HG02610 (cell line): ENCODE results near the gene MAEA.
A peak's percentile ranks its signal among the peaks of the same experiment; 100 is the strongest.

ENCODE experiments used
- ATAC-seq: cut with Tn5 transposase; IDR thresholded peaks from one replicate; pipeline ENCODE4 v1.9.1; 2021; ENCODE audit warnings: mild to moderate bottlenecking, moderate library complexity; ENCODE audit not compliant: unreplicated experiment

The MAEA gene

GRCh38 chr4:1349359-1350168 lies 59.9 kb downstream of the MAEA start:
- no peak for ATAC-seq

DNA sequence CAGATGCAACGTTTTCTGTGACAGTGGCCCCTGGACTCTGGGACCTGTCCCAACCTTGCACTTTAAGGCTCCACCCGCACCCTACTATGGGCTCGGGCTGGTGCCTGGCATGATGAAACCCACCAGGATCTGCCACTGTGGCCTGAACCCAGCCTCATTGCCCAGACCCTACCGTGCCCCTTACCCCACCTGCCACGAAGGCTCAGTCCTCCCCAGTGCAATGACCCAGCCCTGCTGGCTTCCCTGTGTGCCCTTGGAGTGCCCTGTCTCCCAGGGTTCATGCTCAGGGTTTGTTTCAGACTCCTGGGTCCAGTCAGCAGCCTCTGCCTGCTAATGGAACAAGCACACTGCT lies 60.5 kb downstream of the MAEA start:
- no peak for ATAC-seq

- ATAC-seq = peak; percentile 24
Observed at GRCh38 chr4:1351854-1352566, 62.3 kb downstream of the MAEA start.

DNA sequence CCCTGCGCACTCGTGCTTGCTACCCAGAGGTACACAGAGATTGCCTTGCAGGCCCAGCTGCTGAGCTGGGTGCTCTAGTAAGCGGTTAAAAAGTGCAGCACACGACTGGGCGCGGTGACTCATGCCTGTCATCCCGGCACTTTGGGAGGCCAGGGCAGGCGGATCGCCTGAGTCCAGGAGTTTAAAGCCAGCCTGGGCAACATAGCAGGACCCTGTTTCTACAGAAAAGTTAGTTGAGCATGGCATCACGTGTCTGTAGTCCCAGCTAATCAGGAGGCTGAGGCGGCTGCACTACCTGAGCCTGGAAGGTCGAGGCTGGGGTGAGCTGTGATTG lies 62.8 kb downstream of the MAEA start:
- ATAC-seq = no peak

GRCh38 chr4:1353186-1354055 lies 63.7 kb downstream of the MAEA start:
- no peak for ATAC-seq

DNA sequence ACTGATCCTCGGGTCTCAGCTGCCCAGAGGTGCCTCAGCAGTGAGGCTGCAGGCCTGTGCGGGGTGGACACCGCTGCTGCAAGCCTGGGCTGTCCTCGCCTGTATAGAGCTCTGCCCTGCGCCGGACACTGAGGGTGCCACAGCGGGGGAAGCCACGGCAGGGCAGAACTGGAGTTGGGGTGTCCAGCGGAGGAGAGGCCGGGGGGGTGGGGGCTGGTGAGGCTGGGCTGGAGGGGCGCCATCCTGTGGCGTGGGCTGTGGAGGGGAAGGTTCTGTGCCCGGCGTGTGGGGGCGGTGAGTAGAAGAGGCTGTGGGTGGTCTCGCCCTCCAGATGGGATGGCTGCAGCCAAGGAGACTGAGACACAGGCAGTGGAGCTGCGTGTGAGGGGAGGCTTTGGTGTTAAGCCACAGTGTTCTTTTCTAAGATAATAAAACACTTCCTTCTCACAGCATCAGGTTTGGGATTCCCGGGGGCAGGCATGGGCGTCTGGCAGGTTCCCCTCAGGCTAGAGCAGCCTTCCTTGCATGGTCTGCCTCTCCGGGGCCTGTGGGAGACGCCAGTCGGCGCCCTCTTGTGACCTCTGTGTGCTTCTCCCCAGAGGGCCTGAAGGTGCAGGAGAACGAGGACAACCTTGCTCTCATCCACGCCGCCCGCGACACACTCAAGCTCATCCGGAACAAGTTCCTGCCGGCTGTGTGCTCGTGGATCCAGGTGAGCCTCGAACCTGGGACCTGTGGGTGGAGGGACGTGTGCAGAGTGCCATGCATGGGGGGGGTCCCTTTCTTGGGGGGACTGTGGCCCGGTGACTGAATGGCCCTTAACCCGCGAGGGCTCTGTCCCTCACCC lies 64.7 kb downstream of the MAEA start:
- ATAC-seq = no peak

GRCh38 chr4:1354983-1355275 lies 65.2 kb downstream of the MAEA start:
- no peak for ATAC-seq

GRCh38 chr4:1355378-1355777 lies 65.7 kb downstream of the MAEA start:
- no peak for ATAC-seq

- no peak for ATAC-seq
Observed at GRCh38 chr4:1356181-1356998, 66.7 kb downstream of the MAEA start.

GRCh38 chr4:1357356-1358248 lies 67.9 kb downstream of the MAEA start:
- no peak for ATAC-seq

DNA sequence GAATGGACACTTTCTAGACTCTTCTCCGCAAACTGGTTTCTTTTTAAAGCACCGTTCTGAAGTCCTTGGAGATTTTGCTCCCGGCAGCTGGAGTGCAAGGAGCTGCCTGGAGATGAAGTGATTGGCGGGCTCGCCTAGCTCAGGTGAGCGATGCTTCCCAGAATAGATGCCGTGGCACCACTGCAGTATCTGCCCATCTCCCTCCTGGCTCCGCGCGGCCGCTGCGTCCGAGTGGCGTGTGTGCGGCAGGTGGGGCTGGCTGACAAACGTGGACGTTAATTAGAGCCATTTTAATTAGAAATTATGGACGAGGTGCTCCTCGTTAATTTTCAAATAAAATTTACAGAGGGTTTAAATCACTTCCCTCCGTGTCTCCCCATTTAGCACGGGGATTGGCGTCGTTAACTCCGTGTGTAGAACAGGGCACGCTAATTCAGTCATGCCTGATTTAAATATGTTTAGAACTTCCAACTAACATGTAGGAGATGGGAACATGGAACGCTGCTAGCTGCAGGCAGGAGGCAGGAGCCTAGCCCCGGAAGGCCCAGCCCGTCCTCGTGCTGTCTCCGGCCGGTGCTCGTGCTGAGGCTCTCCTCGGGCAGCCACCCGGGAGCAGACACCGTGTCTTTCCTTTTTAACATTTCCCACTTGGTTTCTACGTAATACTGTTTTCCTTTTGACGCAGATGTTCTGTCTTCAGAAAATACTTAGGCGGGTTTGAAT lies 68.9 kb downstream of the MAEA start:
- ATAC-seq = no peak

DNA sequence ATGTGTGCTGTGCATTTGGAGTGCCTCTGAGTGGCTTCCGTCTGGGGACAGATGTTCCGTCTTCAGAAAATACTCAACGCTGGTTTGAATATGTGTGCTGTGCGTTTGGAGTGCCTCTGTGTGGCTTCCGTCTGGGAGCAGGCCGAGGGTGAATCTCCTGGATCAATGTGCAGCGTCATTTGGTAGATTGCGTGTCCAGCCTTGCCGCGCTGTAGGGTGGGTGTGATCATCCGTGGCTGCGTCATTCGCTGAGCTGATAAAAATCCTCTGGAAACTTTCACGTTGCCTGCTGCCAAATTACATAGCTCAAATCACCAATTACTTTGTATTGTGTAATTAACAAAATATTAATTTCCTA lies 69.4 kb downstream of the MAEA start:
- ATAC-seq = no peak

DNA sequence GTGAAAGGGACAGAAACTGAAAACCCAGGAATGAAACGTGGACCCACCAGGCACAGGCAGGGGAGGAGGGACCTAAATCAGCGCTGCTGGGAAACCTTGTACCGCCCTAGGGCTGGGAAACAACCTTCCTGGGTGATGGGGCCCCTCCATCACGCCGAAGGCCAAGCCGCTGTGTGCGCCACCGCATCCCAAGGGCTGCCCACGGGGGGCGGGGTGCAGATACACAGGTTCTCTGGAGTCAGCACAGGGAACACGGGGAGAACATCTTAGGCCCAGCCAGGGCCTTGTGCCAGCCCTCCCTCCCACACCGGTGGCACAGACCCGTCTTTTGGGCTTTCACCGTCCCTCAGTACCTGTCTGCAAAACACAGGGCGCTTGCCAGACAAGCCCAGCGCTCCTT lies 70.3 kb downstream of the MAEA start:
- no peak for ATAC-seq

GRCh38 chr4:1360423-1361283 lies 71.0 kb downstream of the MAEA start:
- ATAC-seq = no peak

GRCh38 chr4:1361431-1361830 lies 71.7 kb downstream of the MAEA start:
- no peak for ATAC-seq

DNA sequence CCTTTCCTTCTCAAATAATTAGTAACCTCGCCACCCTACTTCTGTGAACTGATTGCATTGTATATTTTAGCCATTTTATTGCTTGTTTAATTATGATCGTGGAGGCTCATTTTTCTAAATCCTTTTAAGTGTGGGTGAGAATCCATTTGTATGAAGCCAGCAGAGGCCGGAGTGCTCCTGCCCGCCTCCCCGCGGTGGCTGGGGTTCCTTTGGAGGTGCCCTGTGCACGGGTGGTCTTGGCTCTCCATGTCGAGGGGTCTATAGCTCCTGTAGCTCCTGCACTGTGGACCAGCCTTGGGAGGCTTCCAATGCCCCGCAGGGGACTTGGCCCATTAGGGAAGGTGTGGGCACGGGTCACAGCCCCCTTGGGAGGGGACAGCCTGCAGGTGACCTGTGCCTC lies 72.4 kb downstream of the MAEA start:
- no peak for ATAC-seq

DNA sequence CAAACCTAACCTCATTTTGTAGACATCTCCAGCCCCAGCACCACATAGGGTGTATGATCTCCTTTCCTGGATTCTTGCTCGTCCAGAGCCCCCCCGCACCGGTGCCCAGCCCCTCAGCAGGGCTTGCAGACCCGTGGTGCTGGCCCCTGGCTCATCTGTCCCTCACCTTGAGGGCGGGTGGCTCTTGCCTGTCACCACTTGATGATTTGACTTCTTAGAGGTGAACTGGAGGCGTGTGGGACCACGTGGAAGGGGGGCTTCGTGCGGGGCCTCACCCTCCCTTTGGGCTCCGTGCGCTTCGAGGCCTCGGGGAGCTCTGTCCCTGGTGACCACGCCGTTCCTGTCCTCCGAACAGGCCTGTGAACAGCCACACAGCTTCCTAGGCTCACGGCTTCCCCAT lies 72.8 kb downstream of the MAEA start:
- no peak for ATAC-seq

DNA sequence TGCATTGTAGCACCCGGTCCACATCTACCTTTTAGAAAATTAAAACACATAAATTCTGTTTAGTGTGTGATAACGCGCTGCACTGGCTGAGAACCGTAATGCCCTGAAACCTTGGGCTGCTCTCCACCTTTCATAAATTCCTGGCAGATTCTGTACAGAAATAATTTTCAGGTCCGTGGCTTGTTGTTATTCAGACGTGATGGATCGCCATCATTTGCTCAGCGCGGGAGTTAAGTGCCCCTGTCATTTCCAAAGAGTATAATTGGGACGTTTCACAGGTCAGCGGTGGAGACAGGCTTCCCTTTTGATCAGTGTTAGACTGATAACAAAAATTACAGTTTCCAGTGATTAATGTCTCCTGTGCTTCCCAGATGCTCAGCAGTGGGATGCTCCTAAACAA lies 73.8 kb downstream of the MAEA start:
- ATAC-seq = no peak
